Measurements from ENCODE around the gene NR4A1.

DNA sequence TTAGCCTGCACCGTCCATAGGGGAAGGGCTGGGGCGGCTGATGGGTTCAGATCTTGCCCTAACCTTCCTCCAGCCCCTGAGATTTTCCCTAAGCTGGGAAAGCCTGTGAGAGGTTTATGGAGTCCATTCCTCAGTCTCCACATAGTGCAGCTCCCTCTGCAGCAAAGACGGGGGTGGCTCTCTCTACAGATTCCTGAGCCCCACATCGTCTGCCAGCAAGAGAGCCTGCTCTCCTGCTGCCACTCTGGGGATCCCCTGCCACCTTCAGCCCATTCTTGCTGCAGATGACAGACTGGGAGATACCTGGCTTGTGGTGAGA lies 31.4 kb downstream of the NR4A1 start:
- TF ChIP-seq, protein P1, sequence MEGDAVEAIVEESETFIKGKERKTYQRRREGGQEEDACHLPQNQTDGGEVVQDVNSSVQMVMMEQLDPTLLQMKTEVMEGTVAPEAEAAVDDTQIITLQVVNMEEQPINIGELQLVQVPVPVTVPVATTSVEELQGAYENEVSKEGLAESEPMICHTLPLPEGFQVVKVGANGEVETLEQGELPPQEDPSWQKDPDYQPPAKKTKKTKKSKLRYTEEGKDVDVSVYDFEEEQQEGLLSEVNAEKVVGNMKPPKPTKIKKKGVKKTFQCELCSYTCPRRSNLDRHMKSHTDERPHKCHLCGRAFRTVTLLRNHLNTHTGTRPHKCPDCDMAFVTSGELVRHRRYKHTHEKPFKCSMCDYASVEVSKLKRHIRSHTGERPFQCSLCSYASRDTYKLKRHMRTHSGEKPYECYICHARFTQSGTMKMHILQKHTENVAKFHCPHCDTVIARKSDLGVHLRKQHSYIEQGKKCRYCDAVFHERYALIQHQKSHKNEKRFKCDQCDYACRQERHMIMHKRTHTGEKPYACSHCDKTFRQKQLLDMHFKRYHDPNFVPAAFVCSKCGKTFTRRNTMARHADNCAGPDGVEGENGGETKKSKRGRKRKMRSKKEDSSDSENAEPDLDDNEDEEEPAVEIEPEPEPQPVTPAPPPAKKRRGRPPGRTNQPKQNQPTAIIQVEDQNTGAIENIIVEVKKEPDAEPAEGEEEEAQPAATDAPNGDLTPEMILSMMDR (IDR thresholded peaks at IDR 0.05 in 8 of 11, conservative IDR thresholded peaks at IDR 0.05 in 3 of 11) = no peak
- no peak for TF ChIP-seq POLR2AphosphoS5 (IDR thresholded peaks at IDR 0.05)
- TF ChIP-seq POLR2A (IDR thresholded peaks at IDR 0.05) = no peak
